ENCODE data around the gene AGA. TPM values are rescaled to one million over a fixed set of nuclear protein-coding genes. Genes with fewer than 3 reads are reported as not detected.
A peak's percentile ranks its signal among the peaks of the same experiment; 100 is the strongest.

The AGA gene
- polyA plus RNA-seq, 1 of the 3 experiments (the other 2 are of a cell fraction) = 36.8 TPM

DNA sequence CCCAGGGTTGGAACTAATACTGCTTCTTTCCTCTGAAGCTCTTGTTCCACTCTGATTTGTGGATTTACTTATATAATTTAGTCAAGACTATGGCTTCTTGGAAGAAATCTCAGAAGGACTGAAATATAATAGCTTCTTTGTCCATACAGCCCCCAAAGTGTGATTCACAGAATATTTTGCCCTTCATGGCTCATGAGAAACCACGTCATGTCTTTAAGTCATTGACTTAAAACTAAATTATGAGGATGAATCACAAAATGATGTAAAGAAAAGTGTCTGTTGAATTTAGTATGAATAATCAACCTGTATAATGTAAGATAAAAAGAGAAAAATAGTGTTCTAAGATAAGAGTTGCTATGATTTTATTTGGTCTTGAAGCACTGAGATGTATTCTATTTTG lies 43.3 kb upstream of the AGA start:
- 17% methylated on average over 1 of the region's 1 CpG for WGBS (ENCODE audit: low lambda C conversion rate)
- no peaks in the 10 kb centered on the region for H4K20me1 ChIP-seq (ENCODE audit: insufficient read depth)
- peak overlapping the region; percentile 44; the same call in 1 of the 2 replicates for H2AFZ ChIP-seq (ENCODE audit: low read depth)
- DNase-seq = no peak
- H3K9me3 ChIP-seq = no peaks in the 10 kb centered on the region
- H3F3A ChIP-seq (replicated peaks; ENCODE audit: insufficient read depth) = peaks cover 9% of the 10 kb centered on the region
- no peaks in the 10 kb centered on the region for H3K36me3 ChIP-seq (replicated peaks in 1 of 2; ENCODE audit: control insufficient read depth in 1 of 2, insufficient read depth in 2 of 2, low read length in 1 of 2)
- ChIA-PET POLR2A (no interaction called here), CTCF (no interaction called here)
- peak overlapping the region in 1 of 2 experiments; percentile 93; a peak in 2 of 4 replicates for H3K27ac ChIP-seq (ENCODE audit: low read depth in 2 of 2, low read length in 1 of 2)
- TF ChIP-seq, protein P1, sequence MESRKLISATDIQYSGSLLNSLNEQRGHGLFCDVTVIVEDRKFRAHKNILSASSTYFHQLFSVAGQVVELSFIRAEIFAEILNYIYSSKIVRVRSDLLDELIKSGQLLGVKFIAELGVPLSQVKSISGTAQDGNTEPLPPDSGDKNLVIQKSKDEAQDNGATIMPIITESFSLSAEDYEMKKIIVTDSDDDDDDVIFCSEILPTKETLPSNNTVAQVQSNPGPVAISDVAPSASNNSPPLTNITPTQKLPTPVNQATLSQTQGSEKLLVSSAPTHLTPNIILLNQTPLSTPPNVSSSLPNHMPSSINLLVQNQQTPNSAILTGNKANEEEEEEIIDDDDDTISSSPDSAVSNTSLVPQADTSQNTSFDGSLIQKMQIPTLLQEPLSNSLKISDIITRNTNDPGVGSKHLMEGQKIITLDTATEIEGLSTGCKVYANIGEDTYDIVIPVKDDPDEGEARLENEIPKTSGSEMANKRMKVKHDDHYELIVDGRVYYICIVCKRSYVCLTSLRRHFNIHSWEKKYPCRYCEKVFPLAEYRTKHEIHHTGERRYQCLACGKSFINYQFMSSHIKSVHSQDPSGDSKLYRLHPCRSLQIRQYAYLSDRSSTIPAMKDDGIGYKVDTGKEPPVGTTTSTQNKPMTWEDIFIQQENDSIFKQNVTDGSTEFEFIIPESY (IDR thresholded peaks at IDR 0.05; ENCODE audit: borderline replicate concordance, low read depth) = no peak
- TF ChIP-seq, protein P2, sequence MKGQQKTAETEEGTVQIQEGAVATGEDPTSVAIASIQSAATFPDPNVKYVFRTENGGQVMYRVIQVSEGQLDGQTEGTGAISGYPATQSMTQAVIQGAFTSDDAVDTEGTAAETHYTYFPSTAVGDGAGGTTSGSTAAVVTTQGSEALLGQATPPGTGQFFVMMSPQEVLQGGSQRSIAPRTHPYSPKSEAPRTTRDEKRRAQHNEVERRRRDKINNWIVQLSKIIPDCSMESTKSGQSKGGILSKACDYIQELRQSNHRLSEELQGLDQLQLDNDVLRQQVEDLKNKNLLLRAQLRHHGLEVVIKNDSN (IDR thresholded peaks at IDR 0.05; ENCODE audit: borderline replicate concordance, low read depth) = no peak
- peak; percentile 91 for TF ChIP-seq FOSL2 (IDR thresholded peaks at IDR 0.05; ENCODE audit: borderline replicate concordance, low read depth)
- TF ChIP-seq EP300 (IDR thresholded peaks at IDR 0.05; ENCODE audit: borderline replicate concordance in 1 of 2, low read depth in 1 of 2, low read length in 1 of 2) = peak in 1 of 2 experiments; percentile 84; a peak in 2 of 4 replicates
- TF ChIP-seq MEF2A (IDR thresholded peaks at IDR 0.05; ENCODE audit: borderline replicate concordance, low read depth) = 0 out of 2 replicates have a peak, but pooled peaks have one; percentile 32
- TF ChIP-seq NFIC (IDR thresholded peaks at IDR 0.05; ENCODE audit: borderline replicate concordance) = peak; percentile 33; the same call in 1 of the 2 replicates
- TF ChIP-seq JUND (IDR thresholded peaks at IDR 0.05) = peak; percentile 72
- TF ChIP-seq, protein P3, sequence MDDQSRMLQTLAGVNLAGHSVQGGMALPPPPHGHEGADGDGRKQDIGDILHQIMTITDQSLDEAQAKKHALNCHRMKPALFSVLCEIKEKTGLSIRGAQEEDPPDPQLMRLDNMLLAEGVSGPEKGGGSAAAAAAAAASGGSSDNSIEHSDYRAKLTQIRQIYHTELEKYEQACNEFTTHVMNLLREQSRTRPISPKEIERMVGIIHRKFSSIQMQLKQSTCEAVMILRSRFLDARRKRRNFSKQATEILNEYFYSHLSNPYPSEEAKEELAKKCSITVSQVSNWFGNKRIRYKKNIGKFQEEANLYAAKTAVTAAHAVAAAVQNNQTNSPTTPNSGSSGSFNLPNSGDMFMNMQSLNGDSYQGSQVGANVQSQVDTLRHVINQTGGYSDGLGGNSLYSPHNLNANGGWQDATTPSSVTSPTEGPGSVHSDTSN (IDR thresholded peaks at IDR 0.05) = peak; percentile 60
- peak; percentile 38; the same call in 1 of the 2 replicates for TF ChIP-seq FOXM1 (IDR thresholded peaks at IDR 0.05; ENCODE audit: low read depth)
- no peak for TF ChIP-seq EZH2phosphoT487 (IDR thresholded peaks at IDR 0.05; ENCODE audit: borderline replicate concordance, low read depth)
- no peak for TF ChIP-seq TEAD4 (IDR thresholded peaks at IDR 0.05; ENCODE audit: borderline replicate concordance, insufficient read depth)
- peak; percentile 73 for TF ChIP-seq TCF12 (IDR thresholded peaks at IDR 0.05)
- no peaks in the 10 kb centered on the region for H3K9me2 ChIP-seq
- H3K4me1 ChIP-seq (ENCODE audit: control insufficient read depth in 1 of 2, insufficient read depth in 2 of 2, low read depth in 1 of 2, low read length in 1 of 2) = peaks cover 0 to 20% of the 10 kb centered on the region in 2 experiments; a peak in 1 of 4 replicates
- no peaks in the 10 kb centered on the region for H3K79me2 ChIP-seq (ENCODE audit: insufficient read depth)
- no peak overlapping the region for H3K4me3 ChIP-seq (ENCODE audit: low read depth in 2 of 2, low read length in 1 of 2)
- H3K9ac ChIP-seq = peak overlapping the region; percentile 61
- H3K4me2 ChIP-seq = 0 out of 2 replicates have a peak overlapping the region, but pooled peaks have one; percentile 24
- H3K27me3 ChIP-seq (ENCODE audit: insufficient read depth) = no peaks in the 10 kb centered on the region

DNA sequence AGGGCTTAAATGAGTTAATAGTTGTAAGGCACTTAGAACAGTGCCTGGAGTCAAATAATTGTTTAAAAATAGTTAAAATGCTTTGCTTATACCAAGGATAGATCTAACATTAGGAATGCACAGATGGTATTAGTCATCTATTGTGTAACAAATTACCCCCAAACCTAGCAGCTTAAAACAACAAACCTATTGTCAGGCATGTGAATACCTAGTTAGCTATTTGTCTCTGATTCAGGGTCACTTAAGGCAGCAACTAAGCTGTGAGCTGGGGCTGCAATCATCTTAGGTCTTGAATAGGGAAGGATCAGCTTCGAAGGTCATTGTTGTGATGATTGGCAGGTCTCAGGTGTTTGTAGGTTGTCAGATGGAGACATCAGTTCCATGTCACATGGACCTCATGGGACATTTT lies 42.4 kb upstream of the AGA start:
- CTCF ChIA-PET = no interaction called here
- POLR2A ChIA-PET = no interaction called here
- no peak for TF ChIP-seq ELF1 (IDR thresholded peaks at IDR 0.05)
- TF ChIP-seq, protein P4, sequence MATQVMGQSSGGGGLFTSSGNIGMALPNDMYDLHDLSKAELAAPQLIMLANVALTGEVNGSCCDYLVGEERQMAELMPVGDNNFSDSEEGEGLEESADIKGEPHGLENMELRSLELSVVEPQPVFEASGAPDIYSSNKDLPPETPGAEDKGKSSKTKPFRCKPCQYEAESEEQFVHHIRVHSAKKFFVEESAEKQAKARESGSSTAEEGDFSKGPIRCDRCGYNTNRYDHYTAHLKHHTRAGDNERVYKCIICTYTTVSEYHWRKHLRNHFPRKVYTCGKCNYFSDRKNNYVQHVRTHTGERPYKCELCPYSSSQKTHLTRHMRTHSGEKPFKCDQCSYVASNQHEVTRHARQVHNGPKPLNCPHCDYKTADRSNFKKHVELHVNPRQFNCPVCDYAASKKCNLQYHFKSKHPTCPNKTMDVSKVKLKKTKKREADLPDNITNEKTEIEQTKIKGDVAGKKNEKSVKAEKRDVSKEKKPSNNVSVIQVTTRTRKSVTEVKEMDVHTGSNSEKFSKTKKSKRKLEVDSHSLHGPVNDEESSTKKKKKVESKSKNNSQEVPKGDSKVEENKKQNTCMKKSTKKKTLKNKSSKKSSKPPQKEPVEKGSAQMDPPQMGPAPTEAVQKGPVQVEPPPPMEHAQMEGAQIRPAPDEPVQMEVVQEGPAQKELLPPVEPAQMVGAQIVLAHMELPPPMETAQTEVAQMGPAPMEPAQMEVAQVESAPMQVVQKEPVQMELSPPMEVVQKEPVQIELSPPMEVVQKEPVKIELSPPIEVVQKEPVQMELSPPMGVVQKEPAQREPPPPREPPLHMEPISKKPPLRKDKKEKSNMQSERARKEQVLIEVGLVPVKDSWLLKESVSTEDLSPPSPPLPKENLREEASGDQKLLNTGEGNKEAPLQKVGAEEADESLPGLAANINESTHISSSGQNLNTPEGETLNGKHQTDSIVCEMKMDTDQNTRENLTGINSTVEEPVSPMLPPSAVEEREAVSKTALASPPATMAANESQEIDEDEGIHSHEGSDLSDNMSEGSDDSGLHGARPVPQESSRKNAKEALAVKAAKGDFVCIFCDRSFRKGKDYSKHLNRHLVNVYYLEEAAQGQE (IDR thresholded peaks at IDR 0.05; ENCODE audit: low read depth, low read length) = no peak
- no peak for TF ChIP-seq RAD21 (IDR thresholded peaks at IDR 0.05; ENCODE audit: low read length)
- TF ChIP-seq POLR2AphosphoS5 (IDR thresholded peaks at IDR 0.05; ENCODE audit: low read depth, low read length) = peak; percentile 47; the same call in 1 of the 2 replicates
- peak; percentile 60; the same call in 1 of the 2 replicates for TF ChIP-seq RXRA (IDR thresholded peaks at IDR 0.05; ENCODE audit: borderline replicate concordance, low read depth)
- TF ChIP-seq, protein P3 (IDR thresholded peaks at IDR 0.05) = peak; percentile 67
- TF ChIP-seq TAF1 (IDR thresholded peaks at IDR 0.05; ENCODE audit: borderline replicate concordance, low read depth, low read length) = 0 out of 2 replicates have a peak, but pooled peaks have one; percentile 24
- no peak for TF ChIP-seq MXI1 (IDR thresholded peaks at IDR 0.05; ENCODE audit: low read depth, low read length)

More for the DNA sequence above, 42.4 kb upstream of the AGA start:
- H3K27ac ChIP-seq (ENCODE audit: low read depth in 2 of 2, low read length in 1 of 2) = peak overlapping the region in 1 of 2 experiments; percentile 93; a peak in 2 of 4 replicates
- peaks cover 0 to 20% of the 10 kb centered on the region in 2 experiments; a peak in 1 of 4 replicates for H3K4me1 ChIP-seq (ENCODE audit: control insufficient read depth in 1 of 2, insufficient read depth in 2 of 2, low read depth in 1 of 2, low read length in 1 of 2)
- DNase-seq = no peak
- H2AFZ ChIP-seq (ENCODE audit: low read depth) = no peak overlapping the region
- H3K9ac ChIP-seq = peak overlapping the region; percentile 61
- no peaks in the 10 kb centered on the region for H3K36me3 ChIP-seq (replicated peaks in 1 of 2; ENCODE audit: control insufficient read depth in 1 of 2, insufficient read depth in 2 of 2, low read length in 1 of 2)
- H3K79me2 ChIP-seq (ENCODE audit: insufficient read depth) = no peaks in the 10 kb centered on the region
- H4K20me1 ChIP-seq (ENCODE audit: insufficient read depth) = no peaks in the 10 kb centered on the region
- no peaks in the 10 kb centered on the region for H3K27me3 ChIP-seq (ENCODE audit: insufficient read depth)
- peak overlapping the region; percentile 24 for H3K4me2 ChIP-seq
- H3K9me2 ChIP-seq = no peaks in the 10 kb centered on the region
- H3K4me3 ChIP-seq (ENCODE audit: low read depth in 2 of 2, low read length in 1 of 2) = no peak overlapping the region
- WGBS (ENCODE audit: low lambda C conversion rate) = 0% methylated on average over 1 of the region's 1 CpG
- peaks cover 9% of the 10 kb centered on the region for H3F3A ChIP-seq (replicated peaks; ENCODE audit: insufficient read depth)
- H3K9me3 ChIP-seq = no peaks in the 10 kb centered on the region

Data from SK-N-SH (cell line).